ENCODE results near the gene ZSCAN22.
"Not testable (repeated sequence)": the region's sequence is repeated elsewhere in the genome, so short reads cannot be mapped to it uniquely, and the experiment has no call there.

DNA sequence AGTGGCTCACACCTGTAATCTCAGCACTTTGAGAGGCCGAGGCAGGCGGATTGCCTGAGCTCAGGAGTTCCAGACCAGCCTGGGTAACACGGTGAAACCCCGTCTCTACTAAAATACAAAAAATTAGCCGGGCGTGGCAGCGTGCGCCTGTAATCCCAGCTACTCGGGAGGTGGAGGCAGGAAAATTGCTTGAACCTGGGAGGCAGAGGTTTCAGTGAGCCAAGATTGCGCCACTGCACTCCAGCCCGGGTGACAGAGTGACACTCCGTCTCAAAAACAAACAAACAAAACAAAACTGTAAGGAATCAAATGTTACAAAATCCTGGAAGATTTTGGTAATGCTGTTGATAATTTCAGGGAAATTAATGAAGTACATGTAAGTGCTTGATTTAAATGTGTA is 21.3 kb downstream of the ZSCAN22 start:
- TF ChIP-seq, protein P1, sequence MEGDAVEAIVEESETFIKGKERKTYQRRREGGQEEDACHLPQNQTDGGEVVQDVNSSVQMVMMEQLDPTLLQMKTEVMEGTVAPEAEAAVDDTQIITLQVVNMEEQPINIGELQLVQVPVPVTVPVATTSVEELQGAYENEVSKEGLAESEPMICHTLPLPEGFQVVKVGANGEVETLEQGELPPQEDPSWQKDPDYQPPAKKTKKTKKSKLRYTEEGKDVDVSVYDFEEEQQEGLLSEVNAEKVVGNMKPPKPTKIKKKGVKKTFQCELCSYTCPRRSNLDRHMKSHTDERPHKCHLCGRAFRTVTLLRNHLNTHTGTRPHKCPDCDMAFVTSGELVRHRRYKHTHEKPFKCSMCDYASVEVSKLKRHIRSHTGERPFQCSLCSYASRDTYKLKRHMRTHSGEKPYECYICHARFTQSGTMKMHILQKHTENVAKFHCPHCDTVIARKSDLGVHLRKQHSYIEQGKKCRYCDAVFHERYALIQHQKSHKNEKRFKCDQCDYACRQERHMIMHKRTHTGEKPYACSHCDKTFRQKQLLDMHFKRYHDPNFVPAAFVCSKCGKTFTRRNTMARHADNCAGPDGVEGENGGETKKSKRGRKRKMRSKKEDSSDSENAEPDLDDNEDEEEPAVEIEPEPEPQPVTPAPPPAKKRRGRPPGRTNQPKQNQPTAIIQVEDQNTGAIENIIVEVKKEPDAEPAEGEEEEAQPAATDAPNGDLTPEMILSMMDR (IDR thresholded peaks at IDR 0.05; ENCODE audit: low read length): not testable (repeated sequence)
- TF ChIP-seq EZH2 (optimal IDR thresholded peaks at IDR 0.05; ENCODE audit: low read depth, low read length); EZH2phosphoT487 (IDR thresholded peaks at IDR 0.05; ENCODE audit: low read length): not testable (repeated sequence)
